GM10248 (cell line): ENCODE results near the gene EXD3.

Experiments
- CTCF ChIA-PET: fragments of 300-600 bp; sonication (Branson Sonifier 250); formaldehyde crosslinking; extraction: SDS; loops from one replicate; lab custom pipeline; 2021; ENCODE audit warnings: antibody characterized with exemption; lab: Yijun Ruan, JAX
- POLR2A ChIA-PET: fragments of 350-650 bp; sonication (Branson Sonifier 250); formaldehyde crosslinking; extraction: SDS; loops from one replicate; lab custom pipeline; 2020; ENCODE audit warnings: antibody characterized with exemption; lab: Yijun Ruan, JAX
- DNase-seq: peaks from one replicate; pipeline ENCODE4 v3.0.0; 2012; ENCODE audit errors: extremely low spot score
- TF ChIP-seq, protein P1 (sequence below): IDR thresholded peaks from 2 replicates; pipeline ENCODE4 v1.5.1; 2012; ENCODE audit warnings: mild to moderate bottlenecking, low read depth; ENCODE audit errors: extremely low read depth, missing control alignments, control extremely low read depth

EXD3 gene

DNA sequence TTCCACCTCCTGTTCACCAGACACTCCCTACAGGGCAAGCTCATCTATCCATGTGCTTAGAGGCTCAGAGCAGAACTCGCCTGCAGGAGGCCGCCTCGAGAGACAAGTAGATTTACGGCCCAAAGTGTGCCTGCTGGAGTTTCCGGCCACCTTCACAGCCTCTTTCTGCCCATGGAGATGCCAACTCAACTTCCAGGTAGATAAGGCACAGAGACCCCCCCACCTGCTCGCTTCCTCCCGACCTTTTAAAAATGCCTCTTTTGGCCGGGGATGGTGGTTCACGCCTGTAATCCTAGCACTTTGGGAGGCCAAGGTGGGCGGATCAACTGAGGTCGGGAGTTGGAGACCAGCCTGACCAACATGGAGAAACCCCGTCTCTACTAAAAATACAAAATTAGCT lies 46.6 kb downstream of the EXD3 start:
- ChIA-PET POLR2A (no interaction called here), CTCF (no interaction called here)
- DNase-seq = no peak
- TF ChIP-seq, protein P1, sequence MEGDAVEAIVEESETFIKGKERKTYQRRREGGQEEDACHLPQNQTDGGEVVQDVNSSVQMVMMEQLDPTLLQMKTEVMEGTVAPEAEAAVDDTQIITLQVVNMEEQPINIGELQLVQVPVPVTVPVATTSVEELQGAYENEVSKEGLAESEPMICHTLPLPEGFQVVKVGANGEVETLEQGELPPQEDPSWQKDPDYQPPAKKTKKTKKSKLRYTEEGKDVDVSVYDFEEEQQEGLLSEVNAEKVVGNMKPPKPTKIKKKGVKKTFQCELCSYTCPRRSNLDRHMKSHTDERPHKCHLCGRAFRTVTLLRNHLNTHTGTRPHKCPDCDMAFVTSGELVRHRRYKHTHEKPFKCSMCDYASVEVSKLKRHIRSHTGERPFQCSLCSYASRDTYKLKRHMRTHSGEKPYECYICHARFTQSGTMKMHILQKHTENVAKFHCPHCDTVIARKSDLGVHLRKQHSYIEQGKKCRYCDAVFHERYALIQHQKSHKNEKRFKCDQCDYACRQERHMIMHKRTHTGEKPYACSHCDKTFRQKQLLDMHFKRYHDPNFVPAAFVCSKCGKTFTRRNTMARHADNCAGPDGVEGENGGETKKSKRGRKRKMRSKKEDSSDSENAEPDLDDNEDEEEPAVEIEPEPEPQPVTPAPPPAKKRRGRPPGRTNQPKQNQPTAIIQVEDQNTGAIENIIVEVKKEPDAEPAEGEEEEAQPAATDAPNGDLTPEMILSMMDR = no peak

DNA sequence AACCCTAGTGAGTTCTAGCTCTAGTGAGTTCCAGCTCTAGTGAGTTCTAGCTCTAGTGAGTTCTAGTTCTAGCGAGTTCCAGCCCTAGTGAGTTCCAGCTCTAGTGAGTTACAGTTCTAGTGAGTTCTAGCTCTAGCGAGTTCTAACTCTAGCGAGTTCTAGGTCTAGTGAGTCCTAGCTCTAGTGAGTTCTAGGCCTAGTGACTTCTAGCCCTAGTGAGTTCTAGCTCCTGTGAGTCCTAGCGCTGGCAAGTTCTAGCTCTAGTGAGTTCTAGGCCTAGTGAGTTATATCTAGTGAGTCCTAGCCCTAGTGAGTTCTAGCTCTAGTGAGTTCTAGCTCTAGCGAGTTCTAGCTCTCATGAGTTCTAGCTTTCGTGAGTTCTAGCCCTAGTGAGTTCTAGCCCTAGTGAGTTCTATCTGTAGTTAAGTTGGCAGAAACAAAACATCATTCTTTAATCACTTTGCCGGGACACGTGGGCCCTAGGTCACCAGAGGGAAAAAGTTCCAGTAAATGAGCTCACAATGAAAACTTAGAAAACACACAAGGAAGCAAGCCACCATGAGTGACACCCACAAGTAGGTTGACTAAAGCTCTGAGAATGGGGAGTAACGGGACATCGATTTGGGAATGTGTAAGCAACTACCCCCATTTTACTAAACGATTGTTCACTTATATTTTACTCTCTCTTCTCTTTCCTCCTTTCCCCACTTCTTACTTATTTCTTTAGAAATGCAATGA lies 47.5 kb downstream of the EXD3 start:
- ChIA-PET CTCF (interaction anchor here (1.4 kb wide), 1 partner anchor 47 kb away, joined by 4 read pairs; the partner anchor contains the start of genes EXD3 and NOXA1), POLR2A (no interaction called here)
- no peak for DNase-seq
- TF ChIP-seq, protein P1 = no peak

DNA sequence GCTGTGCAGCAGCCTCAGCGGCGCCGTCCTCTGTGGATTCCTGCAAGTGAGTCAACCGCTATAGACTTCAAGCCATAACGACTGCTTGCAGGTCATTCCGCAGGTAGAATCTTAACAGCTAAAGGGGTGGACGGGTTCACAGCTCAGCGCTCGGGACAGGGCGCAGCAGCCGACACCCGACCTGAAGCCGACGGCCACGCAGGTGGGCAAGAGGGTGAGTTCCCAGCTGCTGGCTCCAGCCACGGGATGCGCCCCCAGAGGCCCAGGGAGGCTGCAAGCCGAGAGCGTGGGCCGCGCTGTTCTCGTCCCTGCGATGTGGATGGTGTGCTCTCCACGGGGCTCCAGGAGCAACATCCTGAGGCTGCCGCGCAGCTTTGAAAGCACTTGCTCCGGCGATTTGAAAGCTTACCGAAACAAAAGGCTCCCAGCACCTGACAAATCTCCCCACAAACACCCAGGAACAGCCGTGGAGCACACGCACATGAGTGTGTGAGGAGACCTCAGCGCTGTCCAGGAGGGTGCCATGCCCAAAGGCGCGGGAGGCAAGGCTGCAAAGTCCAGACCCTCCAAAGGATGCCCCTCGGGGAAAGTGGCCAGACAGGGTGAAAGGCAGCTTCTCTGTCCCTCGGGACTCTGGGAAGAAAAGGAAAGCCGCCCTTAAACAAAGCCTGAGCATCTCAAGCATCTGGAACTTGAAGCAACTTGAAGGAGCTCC lies 48.7 kb downstream of the EXD3 start:
- TF ChIP-seq, protein P1 = no peak
- ChIA-PET CTCF (no interaction called here), POLR2A (no interaction called here)
- DNase-seq = no peak

DNA sequence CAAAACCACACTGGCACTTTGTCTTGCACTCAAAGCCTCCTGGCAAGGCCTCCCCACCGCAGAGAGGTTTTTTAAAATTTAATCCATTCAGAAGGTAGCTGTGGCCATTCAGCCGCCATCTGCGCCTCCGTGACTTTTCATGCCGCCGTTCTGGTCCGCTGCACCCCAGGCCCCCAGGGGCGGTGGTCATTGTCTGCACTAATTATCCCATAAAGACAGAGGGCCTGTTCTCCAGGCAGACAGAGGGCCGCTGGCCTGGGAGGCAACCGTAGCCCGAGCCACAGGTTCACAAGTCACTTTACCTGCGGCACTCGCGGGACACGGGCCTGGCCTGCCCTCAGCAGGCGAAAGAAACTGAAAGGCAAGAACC lies 49.4 kb downstream of the EXD3 start:
- POLR2A ChIA-PET = no interaction called here
- TF ChIP-seq, protein P1 = no peak
- no peak for DNase-seq
- CTCF ChIA-PET = no interaction called here

DNA sequence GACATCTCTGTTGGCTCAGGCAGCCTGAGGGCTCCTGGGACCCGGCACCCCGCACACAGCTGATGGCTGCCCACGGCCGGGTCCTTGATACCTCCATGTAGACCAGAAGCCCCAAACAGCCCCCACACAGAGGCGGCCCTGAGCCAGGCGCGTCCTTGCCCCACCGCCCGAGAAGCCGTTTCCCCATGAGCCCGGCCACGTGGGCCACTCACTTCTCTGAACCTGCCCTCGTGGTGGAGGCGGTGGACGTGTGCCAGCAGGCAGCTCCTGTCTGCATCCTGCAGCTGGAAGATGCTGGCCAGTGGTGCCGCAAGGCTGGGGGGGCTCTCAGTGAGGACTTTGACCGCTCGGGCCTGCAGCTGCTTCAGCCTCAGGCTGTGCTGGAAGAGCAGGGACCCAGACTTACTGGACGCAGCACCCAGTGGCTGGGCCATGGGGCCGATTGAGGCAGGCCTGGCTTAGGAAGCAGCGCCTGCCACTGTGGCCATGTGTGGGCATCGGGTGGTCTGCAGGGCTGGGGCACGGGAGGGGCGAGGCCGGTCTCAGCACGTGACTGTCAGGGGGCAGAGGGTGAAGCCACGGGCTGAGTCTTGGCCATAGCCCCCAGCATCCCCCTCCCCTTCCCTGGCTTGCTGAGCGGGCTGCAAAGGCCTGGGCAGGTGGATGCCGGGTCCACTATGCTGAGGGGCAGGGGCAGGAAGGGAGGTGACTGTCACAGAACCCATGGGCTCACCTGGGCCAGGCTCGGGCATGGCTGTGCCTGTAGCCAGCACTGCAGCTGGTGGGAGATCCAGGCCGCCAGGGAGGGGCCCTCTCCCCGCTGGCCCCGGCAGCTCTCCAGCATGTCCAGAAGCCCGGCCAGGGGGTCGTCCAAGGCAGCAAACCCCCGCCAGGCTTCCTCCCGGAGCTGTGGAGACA lies 50.0 kb downstream of the EXD3 start:
- POLR2A ChIA-PET = no interaction called here
- CTCF ChIA-PET = no interaction called here

More for the DNA sequence above, 50.0 kb downstream of the EXD3 start:
- TF ChIP-seq, protein P1 = no peak
- no peak for DNase-seq
